ENCODE data around the gene HOXA6. TPM values are rescaled to one million over a fixed set of nuclear protein-coding genes. Genes with fewer than 3 reads are reported as not detected.

The HOXA6 gene
- total RNA-seq, 1 experiment from 2014 or later: 12.7 TPM

DNA sequence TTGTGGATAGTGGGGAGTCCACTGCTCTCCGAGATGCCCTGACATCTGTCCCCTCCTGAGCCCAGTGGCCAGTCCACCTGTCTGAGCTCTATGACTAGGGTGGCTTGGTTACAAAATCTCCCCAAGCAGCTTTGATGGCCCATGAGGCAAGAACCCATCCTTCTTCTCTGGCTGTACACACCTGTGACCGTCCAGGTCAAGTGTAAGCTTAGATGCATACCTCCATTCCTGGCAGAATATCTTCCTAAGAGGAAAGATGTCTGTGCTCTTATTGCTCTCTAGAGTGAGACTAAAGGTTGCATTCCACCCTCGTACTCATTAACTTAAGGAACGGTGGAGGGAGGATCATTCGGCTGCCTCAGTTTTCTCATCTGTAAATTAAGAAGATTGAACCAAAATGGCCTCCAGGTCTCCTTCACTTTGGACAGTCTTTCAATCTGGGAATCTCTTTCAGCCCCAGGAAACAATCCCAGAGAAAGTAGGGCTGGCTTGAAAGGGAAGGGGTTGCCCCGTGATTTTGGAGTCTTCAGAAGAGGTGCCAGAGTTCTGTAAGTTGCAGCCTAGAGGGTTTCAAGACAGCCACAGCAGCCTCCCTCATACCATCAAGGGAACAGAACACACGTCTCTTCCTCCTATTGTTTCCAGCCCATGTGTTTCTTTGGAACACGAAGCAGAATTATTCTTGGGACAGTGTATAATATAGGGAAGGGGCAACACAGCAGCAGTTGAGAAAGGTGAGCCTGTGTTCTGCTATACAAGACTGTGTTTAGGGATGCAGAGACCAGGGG, 22.5 kb downstream of the HOXA6 start:
- CTCF ChIA-PET: no interaction called here
- Histone ChIP-seq H2AFZ (ENCODE audit: low read depth, low read length, poor library complexity, severe bottlenecking) (no peak overlapping the region), H3K36me3 (ENCODE audit: control insufficient read depth in 1 of 2, insufficient read depth in 2 of 2, low read length in 2 of 2) (no peaks in the 10 kb centered on the region), H3K27ac (ENCODE audit: low read depth, low read length) (0 out of 2 replicates have a peak overlapping the region, but pooled peaks have one; percentile 60), H3K4me2 (ENCODE audit: low read length) (peak overlapping the region; percentile 76), H3K79me2 (ENCODE audit: insufficient read depth, low read length) (no peaks in the 10 kb centered on the region), H4K20me1 (ENCODE audit: insufficient read depth) (no peaks in the 10 kb centered on the region), H3K9me3 (ENCODE audit: control insufficient read depth in 1 of 2, insufficient read depth in 1 of 2, low read depth in 1 of 2, low read length in 2 of 2) (no peaks in the 10 kb centered on the region), H3K9me2 (ENCODE audit: insufficient read depth) (no peaks in the 10 kb centered on the region), H3K27me3 (ENCODE audit: insufficient read depth, low read length) (peaks cover 32% of the 10 kb centered on the region), H3K9ac (ENCODE audit: low read length) (peak overlapping the region; percentile 52; the same call in 1 of the 2 replicates), H3K4me3 (replicated peaks in 1 of 2; ENCODE audit: low read depth in 1 of 2, low read length in 2 of 2) (no peak overlapping the region), H3K4me1 (ENCODE audit: control insufficient read depth in 1 of 2, insufficient read depth in 2 of 2, low read length in 2 of 2) (peaks cover 25 to 74% of the 10 kb centered on the region in 2 experiments)
- TF ChIP-seq, protein P1, sequence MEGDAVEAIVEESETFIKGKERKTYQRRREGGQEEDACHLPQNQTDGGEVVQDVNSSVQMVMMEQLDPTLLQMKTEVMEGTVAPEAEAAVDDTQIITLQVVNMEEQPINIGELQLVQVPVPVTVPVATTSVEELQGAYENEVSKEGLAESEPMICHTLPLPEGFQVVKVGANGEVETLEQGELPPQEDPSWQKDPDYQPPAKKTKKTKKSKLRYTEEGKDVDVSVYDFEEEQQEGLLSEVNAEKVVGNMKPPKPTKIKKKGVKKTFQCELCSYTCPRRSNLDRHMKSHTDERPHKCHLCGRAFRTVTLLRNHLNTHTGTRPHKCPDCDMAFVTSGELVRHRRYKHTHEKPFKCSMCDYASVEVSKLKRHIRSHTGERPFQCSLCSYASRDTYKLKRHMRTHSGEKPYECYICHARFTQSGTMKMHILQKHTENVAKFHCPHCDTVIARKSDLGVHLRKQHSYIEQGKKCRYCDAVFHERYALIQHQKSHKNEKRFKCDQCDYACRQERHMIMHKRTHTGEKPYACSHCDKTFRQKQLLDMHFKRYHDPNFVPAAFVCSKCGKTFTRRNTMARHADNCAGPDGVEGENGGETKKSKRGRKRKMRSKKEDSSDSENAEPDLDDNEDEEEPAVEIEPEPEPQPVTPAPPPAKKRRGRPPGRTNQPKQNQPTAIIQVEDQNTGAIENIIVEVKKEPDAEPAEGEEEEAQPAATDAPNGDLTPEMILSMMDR (IDR thresholded peaks at IDR 0.05 in 2 of 3, conservative IDR thresholded peaks at IDR 0.05 in 1 of 3; ENCODE audit: borderline replicate concordance in 1 of 3, insufficient read depth in 1 of 3, low read depth in 2 of 3, low read length in 2 of 3): no peak
- no peak for ATAC-seq
- POLR2A ChIA-PET: no interaction called here
- no TSS peak for BruUV-seq (replicated peaks)
- no peak for DNase-seq (ENCODE audit: low read depth, low spot score)
- intact Hi-C loops (cut with micrococcal nuclease): no loop called here
- RAD21 ChIA-PET (ENCODE audit: low non-redundant PET in 1 of 2, low total read pairs in 2 of 2, uncharacterized antibody in 2 of 2, unreplicated experiment in 2 of 2): no interaction called here

DNA sequence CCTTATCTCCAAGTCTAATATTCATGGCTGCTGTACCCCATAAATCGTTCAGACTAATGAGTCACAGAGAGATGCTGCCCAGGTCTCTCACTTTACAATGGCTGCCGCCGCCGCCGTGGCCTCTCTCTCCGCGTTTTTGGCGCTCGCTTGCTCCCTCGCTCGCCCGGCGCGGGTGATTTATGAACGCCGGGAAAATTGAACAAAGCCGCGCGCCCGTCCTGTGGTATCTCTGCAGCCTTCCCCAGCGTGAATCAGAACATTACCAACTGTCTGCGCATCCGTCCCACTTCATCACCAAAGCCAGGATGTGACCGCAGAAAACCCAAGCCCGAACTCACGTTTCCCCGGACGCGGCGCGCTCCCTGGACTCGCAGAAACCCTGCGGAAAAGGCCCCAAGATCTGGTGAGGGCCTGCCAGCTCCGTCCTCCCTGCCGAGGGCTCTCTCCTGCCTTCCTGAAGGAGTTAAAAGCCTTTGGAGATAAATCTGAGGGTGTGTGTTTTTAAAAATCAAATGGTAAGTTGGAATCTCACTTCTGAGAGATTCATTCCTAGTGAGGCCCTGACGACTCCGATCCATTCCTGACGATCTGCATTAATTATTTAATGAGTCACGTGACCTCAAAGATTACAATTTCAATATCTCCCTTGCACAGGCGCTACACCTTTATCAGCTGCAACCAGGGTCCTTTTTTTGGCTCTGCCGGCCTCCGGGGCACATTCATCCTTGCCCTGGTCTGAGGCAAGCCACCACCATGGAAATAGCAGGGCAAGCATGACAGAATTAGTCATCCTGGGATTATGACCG, 23.3 kb downstream of the HOXA6 start:
- H3K9me3 ChIP-seq (ENCODE audit: control insufficient read depth in 1 of 2, insufficient read depth in 1 of 2, low read depth in 1 of 2, low read length in 2 of 2): no peaks in the 10 kb centered on the region
- RAD21 ChIA-PET (ENCODE audit: low non-redundant PET in 1 of 2, low total read pairs in 2 of 2, uncharacterized antibody in 2 of 2, unreplicated experiment in 2 of 2): no interaction called here
- peaks cover 34% of the 10 kb centered on the region for H3K27me3 ChIP-seq (ENCODE audit: insufficient read depth, low read length)
- H3K4me2 ChIP-seq (ENCODE audit: low read length): peak overlapping the region; percentile 76
- H2AFZ ChIP-seq (ENCODE audit: low read depth, low read length, poor library complexity, severe bottlenecking): peak overlapping the region; percentile 70
- DNase-seq (ENCODE audit: low read depth, low spot score) (peak; percentile 66), ATAC-seq (peak; percentile 84)
- H4K20me1 ChIP-seq (ENCODE audit: insufficient read depth): no peaks in the 10 kb centered on the region
- POLR2A ChIA-PET: no interaction called here
- peak overlapping the region; percentile 60 for H3K27ac ChIP-seq (ENCODE audit: low read depth, low read length)
- BruUV-seq (replicated peaks): no TSS peak
- intact Hi-C loops (cut with micrococcal nuclease): no loop called here
- peak overlapping the region; percentile 27 to 37 for H3K4me3 ChIP-seq (replicated peaks in 1 of 2; ENCODE audit: low read depth in 1 of 2, low read length in 2 of 2)
- H3K79me2 ChIP-seq (ENCODE audit: insufficient read depth, low read length): no peaks in the 10 kb centered on the region
- CTCF ChIA-PET: no interaction called here
- H3K9me2 ChIP-seq (ENCODE audit: insufficient read depth): no peaks in the 10 kb centered on the region
- peaks cover 31 to 75% of the 10 kb centered on the region in 2 experiments for H3K4me1 ChIP-seq (ENCODE audit: control insufficient read depth in 1 of 2, insufficient read depth in 2 of 2, low read length in 2 of 2)
- H3K9ac ChIP-seq (ENCODE audit: low read length): peak overlapping the region; percentile 52
- no peaks in the 10 kb centered on the region for H3K36me3 ChIP-seq (ENCODE audit: control insufficient read depth in 1 of 2, insufficient read depth in 2 of 2, low read length in 2 of 2)
- TF ChIP-seq JUND (IDR thresholded peaks at IDR 0.05) (peak; percentile 54), EGR1 (IDR thresholded peaks at IDR 0.05; ENCODE audit: low read depth) (no peak), ZNF274 (IDR thresholded peaks at IDR 0.05; ENCODE audit: low read depth, low read length) (no peak), TCF7L2 (IDR thresholded peaks at IDR 0.05; ENCODE audit: borderline replicate concordance, extremely low read depth, insufficient read depth, insufficient read length) (peak; percentile 81), CEBPB (IDR thresholded peaks at IDR 0.05; ENCODE audit: low read depth) (peak; percentile 9; the same call in 1 of the 2 replicates), POLR2A (IDR thresholded peaks at IDR 0.05; ENCODE audit: borderline replicate concordance, extremely low read depth, insufficient read depth, insufficient read length) (no peak), FOSL1 (IDR thresholded peaks at IDR 0.05; ENCODE audit: low read depth) (peak; percentile 58), CBX3 (IDR thresholded peaks at IDR 0.05; ENCODE audit: low read depth) (0 out of 2 replicates have a peak, but pooled peaks have one; percentile 8), ZFX (IDR thresholded peaks at IDR 0.05) (peak; percentile 48; the same call in 1 of the 2 replicates), SIN3A (IDR thresholded peaks at IDR 0.05; ENCODE audit: low read depth) (peak; percentile 77)
- TF ChIP-seq, protein P1 (IDR thresholded peaks at IDR 0.05 in 2 of 3, conservative IDR thresholded peaks at IDR 0.05 in 1 of 3; ENCODE audit: borderline replicate concordance in 1 of 3, insufficient read depth in 1 of 3, low read depth in 2 of 3, low read length in 2 of 3): no peak

Data from HCT116 (cell line).